HG03442 (cell line): ENCODE data around the gene EFHD2.
"Not testable (repeated sequence)": the region's sequence is repeated elsewhere in the genome, so short reads cannot be mapped to it uniquely, and the experiment has no call there.

Source experiments
- ATAC-seq: cut with Tn5 transposase; IDR thresholded peaks from one replicate; pipeline ENCODE4 v1.9.1; 2021; ENCODE audit warnings: mild to moderate bottlenecking, moderate library complexity; ENCODE audit not compliant: unreplicated experiment

The EFHD2 gene

GRCh38 chr1:15411593-15412137 lies 2.0 kb downstream of the EFHD2 start:
- peak; percentile 41 for ATAC-seq

GRCh38 chr1:15412175-15412800 lies 2.6 kb downstream of the EFHD2 start:
- no peak for ATAC-seq

DNA sequence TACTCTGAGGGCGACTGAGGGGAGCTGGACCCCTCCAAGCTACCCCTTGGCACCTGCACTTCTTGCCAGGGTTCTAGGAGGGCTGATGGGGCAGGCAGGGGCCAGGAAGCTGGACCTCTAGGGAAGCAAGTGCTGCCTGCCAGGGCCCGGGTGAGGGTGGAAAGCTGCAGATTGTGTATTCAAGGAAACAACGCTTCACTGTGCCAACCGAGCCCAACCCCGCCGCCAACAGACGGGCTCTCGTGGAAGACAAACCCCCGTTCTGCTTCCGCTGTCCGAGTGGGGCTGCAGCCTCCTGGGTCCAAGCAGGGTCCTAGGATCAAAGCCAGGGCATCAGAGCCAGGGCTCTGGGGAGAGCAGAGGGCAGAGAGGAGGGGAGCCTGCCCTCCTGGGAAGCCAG lies 3.2 kb downstream of the EFHD2 start:
- no peak for ATAC-seq

GRCh38 chr1:15413563-15414444 lies 4.1 kb downstream of the EFHD2 start:
- no peak for ATAC-seq

- no peak for ATAC-seq
Measured at GRCh38 chr1:15414445-15414983, 4.8 kb downstream of the EFHD2 start.

GRCh38 chr1:15417059-15417934 lies 7.6 kb downstream of the EFHD2 start:
- ATAC-seq = no peak

GRCh38 chr1:15418806-15419515 lies 9.3 kb downstream of the EFHD2 start:
- ATAC-seq = no peak

GRCh38 chr1:15420853-15421465 lies 11.3 kb downstream of the EFHD2 start:
- ATAC-seq = no peak

DNA sequence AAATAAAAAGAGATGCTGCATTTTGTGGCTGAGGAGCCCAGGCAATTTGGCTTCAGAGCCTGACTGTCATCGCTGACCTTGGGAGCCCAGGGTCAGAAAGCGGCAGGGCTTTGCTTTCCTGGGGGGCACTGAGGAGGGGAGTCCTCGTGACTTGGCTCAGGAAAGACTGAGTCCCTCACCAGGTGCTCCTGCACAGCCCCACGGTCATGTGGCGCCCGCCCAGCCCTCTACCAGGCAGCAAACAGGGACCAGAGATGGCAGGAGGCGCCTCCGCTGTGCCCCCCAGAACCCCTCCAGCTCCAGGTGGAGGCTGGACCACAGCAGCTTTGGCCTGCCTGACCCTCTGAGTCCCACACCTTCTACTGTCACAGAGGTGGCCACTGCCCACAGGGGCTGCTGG lies 13.2 kb downstream of the EFHD2 start:
- ATAC-seq = no peak

- ATAC-seq = no peak
Measured at GRCh38 chr1:15423355-15424077, 13.8 kb downstream of the EFHD2 start.

- ATAC-seq = no peak
Measured at GRCh38 chr1:15424146-15424667, 14.5 kb downstream of the EFHD2 start.

DNA sequence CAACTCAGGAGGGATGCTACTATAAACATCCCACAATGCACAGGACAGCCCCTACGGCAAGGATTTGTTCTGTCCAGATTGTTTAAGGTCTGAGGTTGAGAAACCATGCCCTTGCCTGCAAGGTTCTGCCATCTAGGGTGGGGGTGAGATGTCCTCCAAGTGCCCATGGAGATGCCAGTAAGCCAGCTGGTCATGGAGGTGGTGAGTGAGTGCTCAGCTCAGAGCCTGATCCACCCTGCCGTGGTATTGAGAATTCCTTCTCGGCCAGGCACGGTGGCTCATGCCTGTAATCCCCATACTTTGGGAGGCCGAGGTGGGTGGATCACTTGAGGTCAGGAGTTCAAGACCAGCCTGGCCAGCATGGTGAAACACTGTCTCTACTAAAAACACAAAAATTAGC lies 15.3 kb downstream of the EFHD2 start:
- ATAC-seq = no peak

GRCh38 chr1:15425521-15425920 lies 15.8 kb downstream of the EFHD2 start:
- ATAC-seq = no peak

- ATAC-seq = no peak
Measured at GRCh38 chr1:15425958-15426357, 16.3 kb downstream of the EFHD2 start.

- ATAC-seq = no peak
Measured at GRCh38 chr1:15426492-15427279, 17.0 kb downstream of the EFHD2 start.

- no peak for ATAC-seq
Measured at GRCh38 chr1:15427280-15427666, 17.6 kb downstream of the EFHD2 start.

GRCh38 chr1:15428252-15428651 lies 18.6 kb downstream of the EFHD2 start:
- ATAC-seq = not testable (repeated sequence)

- no peak for ATAC-seq
Measured at GRCh38 chr1:15428815-15429435, 19.2 kb downstream of the EFHD2 start.
